Right atrium auricular region (tissue), 2 donors: ENCODE results near the gene FARP1. TPM values are rescaled to one million over a fixed set of nuclear protein-coding genes. Genes with fewer than 3 reads are reported as not detected.
"Not testable (repeated sequence)": the region's sequence is repeated elsewhere in the genome, so short reads cannot be mapped to it uniquely, and the experiment has no call there.

Experiments used
- DNase-seq: peaks from one replicate; pipeline ENCODE4 v3.0.0-alpha.2; 2019; ENCODE audit warnings: low spot score
- H3K27ac ChIP-seq, 2 donors: fragments of 200-600 bp; sonication (generic); 1 replicate in 1 of 2; 2 replicates in 1 of 2; pipeline ENCODE4 v1.5.1; 2016 to 2019
- H3K27me3 ChIP-seq, 2 donors: fragments of 200-600 bp; sonication (generic); one replicate each; pipeline versions ENCODE4 v1.5.1 to v1.6.0; 2017 to 2019
- H3K36me3 ChIP-seq: fragments of 200-600 bp; sonication (generic); one replicate; pipeline ENCODE4 v1.5.1; 2016
- H3K4me1 ChIP-seq, 2 donors: fragments of 200-600 bp; sonication (generic); one replicate each; pipeline versions ENCODE4 v1.5.1 to v1.6.0; 2017 to 2019
- H3K4me3 ChIP-seq, 2 donors: fragments of 200-600 bp; sonication (generic); 1 replicate in 1 of 2; 2 replicates in 1 of 2; pipeline ENCODE4 v1.5.1; 2017 to 2019; ENCODE audit warnings: mild to moderate bottlenecking in 1 of 2, moderate library complexity in 1 of 2
- H3K9me3 ChIP-seq, 2 donors: fragments of 200-600 bp; sonication (generic); one replicate each; pipeline ENCODE4 v1.5.1; 2019
- total RNA-seq, 2 donors: library from RNA; depleted of rRNA; stranded (reverse); fragments of >200 nt; gene quantifications; one replicate each; pipeline ENCODE4 v1.1.0, GENCODE V29; 2016
- TF ChIP-seq, protein P1 (sequence below), 2 donors: fragments of 200-600 bp; sonication (generic); IDR thresholded peaks; one replicate each; pipeline ENCODE4 v1.5.1; 2019; ENCODE audit warnings: antibody characterized with exemption in 2 of 2

FARP1 gene
- total RNA-seq, 2 donors from 2014 or later: 15.5 to 25.7 TPM

- Histone ChIP-seq H3K27me3 (no peaks in the 10 kb centered on the region), H3K36me3 (peaks cover 25% of the 10 kb centered on the region), H3K9me3 (no peaks in the 10 kb centered on the region), H3K27ac (no peak overlapping the region), H3K4me1 (no peaks in the 10 kb centered on the region), H3K4me3 (no peak overlapping the region)
- TF ChIP-seq, protein P1, sequence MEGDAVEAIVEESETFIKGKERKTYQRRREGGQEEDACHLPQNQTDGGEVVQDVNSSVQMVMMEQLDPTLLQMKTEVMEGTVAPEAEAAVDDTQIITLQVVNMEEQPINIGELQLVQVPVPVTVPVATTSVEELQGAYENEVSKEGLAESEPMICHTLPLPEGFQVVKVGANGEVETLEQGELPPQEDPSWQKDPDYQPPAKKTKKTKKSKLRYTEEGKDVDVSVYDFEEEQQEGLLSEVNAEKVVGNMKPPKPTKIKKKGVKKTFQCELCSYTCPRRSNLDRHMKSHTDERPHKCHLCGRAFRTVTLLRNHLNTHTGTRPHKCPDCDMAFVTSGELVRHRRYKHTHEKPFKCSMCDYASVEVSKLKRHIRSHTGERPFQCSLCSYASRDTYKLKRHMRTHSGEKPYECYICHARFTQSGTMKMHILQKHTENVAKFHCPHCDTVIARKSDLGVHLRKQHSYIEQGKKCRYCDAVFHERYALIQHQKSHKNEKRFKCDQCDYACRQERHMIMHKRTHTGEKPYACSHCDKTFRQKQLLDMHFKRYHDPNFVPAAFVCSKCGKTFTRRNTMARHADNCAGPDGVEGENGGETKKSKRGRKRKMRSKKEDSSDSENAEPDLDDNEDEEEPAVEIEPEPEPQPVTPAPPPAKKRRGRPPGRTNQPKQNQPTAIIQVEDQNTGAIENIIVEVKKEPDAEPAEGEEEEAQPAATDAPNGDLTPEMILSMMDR (IDR thresholded peaks at IDR 0.05): no peak
- no peak for DNase-seq
Observed at GRCh38 chr13:98410612-98411011, 267.7 kb downstream of the FARP1 start.

GRCh38 chr13:98411013-98411412, 268.1 kb downstream of the FARP1 start:
- DNase-seq: no peak
- Histone ChIP-seq H3K36me3 (peaks cover 25% of the 10 kb centered on the region), H3K27me3 (no peaks in the 10 kb centered on the region), H3K27ac (no peak overlapping the region), H3K4me3 (no peak overlapping the region), H3K9me3 (no peaks in the 10 kb centered on the region), H3K4me1 (no peaks in the 10 kb centered on the region)
- TF ChIP-seq, protein P1 (IDR thresholded peaks at IDR 0.05): no peak

DNA sequence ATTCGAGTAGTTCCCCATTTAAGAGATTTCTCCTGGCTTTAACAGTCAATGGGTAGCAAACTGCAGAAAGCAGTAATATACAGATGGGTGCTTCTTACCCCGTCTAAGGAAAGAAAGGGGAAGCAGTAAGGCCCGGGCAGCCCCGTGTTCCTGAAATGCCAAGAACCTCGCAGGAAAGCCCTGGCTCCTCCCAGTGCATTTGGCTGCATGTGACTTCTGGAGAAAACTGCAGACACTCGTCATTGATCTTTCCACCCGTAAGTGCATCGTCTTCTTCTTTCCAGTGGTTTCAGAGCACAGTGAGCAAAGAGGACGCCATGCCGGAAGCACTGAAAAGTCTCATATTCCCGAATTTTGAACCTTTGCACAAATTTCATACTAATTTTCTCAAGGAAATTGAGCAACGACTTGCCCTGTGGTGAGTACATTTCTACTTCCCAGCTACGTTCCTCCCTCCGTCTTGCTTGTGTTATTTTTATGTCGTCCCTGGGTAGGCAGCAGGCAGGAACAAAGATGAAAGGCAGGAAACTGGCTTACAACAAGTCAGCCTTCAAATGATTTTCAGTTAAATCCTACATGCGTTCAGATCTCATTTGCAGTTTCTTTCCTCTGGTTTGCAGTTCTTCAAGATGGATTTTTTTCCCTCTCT, 268.8 kb downstream of the FARP1 start:
- TF ChIP-seq, protein P1 (IDR thresholded peaks at IDR 0.05): no peak
- Histone ChIP-seq H3K4me1 (no peaks in the 10 kb centered on the region), H3K27me3 (no peaks in the 10 kb centered on the region), H3K4me3 (no peak overlapping the region), H3K36me3 (peaks cover 30% of the 10 kb centered on the region), H3K9me3 (no peaks in the 10 kb centered on the region), H3K27ac (no peak overlapping the region)
- peak; percentile 64 for DNase-seq

- H3K4me1 ChIP-seq, H3K9me3 ChIP-seq, H3K27ac ChIP-seq, H3K4me3 ChIP-seq, H3K27me3 ChIP-seq, DNase-seq: not testable (repeated sequence)
- H3K36me3 ChIP-seq: peaks cover 30% of the 10 kb centered on the region
Observed at GRCh38 chr13:98413278-98413677, 270.4 kb downstream of the FARP1 start.

DNA sequence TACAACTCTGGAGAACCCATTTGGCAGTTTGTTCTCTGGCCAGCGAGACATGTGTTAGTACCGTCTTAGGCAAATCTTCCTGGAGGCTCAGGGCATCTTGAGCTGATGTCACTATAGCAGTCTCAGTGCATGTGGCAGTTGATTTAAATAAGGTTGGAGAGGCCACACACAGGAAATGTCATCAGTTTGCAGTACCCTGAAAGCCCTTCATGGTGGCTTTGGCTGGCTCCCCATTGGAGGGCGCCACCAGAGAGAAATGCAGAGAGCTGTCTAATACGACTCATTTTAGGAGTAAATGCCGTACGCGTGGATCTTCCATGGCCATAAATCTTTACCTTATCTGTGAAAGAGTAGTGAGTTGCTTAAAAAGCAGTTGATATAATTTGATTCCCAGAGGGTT, 270.9 kb downstream of the FARP1 start:
- Histone ChIP-seq H3K36me3 (peaks cover 30% of the 10 kb centered on the region), H3K4me3 (no peak overlapping the region), H3K27me3 (no peaks in the 10 kb centered on the region), H3K9me3 (no peaks in the 10 kb centered on the region), H3K4me1 (no peaks in the 10 kb centered on the region), H3K27ac (no peak overlapping the region)
- DNase-seq: no peak
- TF ChIP-seq, protein P1 (IDR thresholded peaks at IDR 0.05): no peak

DNA sequence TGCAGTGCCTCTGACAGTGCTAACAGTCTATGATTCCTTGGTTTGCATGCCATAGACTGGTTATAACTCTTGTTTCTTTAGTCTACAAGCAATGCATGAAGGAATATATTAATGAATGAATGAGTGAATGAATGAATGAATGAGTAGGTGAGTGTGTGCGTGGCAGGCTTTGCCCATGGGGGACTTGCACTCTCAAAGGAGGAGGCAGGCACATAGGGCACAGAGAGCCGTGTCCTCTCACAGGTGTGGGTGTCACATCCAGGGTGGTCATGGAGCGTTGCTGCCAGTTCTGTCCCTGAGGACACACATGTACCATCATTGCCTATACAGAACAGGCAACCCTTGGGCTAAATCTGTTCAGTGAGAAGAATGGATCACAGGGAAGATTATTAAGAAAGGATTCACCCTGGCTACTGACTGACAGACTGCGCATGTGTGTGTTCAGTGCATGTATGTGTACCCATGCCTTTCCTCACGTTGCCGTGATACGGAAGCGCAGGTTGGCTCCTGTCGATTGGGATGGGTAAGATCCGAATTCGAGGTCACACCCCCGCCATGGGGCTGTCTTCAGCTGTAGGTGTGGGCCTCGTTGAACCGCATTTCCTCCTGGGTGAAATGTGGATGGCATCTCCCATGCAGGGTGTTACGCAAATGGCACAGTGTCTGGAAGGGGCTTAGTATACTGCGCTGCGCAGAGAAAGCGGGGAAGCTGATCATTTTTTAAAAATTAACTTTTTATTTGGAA, 272.6 kb downstream of the FARP1 start:
- DNase-seq: no peak
- H3K4me1 ChIP-seq: no peaks in the 10 kb centered on the region

More for the DNA sequence above, 272.6 kb downstream of the FARP1 start:
- Histone ChIP-seq H3K36me3 (peaks cover 22% of the 10 kb centered on the region), H3K4me3 (no peak overlapping the region), H3K27ac (no peak overlapping the region), H3K27me3 (no peaks in the 10 kb centered on the region), H3K9me3 (no peaks in the 10 kb centered on the region)
- TF ChIP-seq, protein P1 (IDR thresholded peaks at IDR 0.05): no peak
